Measurements from ENCODE around the gene INTS1. TPM values are rescaled to one million over a fixed set of nuclear protein-coding genes. Genes with fewer than 3 reads are reported as not detected.

INTS1 gene
- total and polyA plus RNA-seq, 2 experiments from 2014 or later: 30.0 to 57.3 TPM

- peaks cover 43% of the 10 kb centered on the region for H3K4me1 ChIP-seq (ENCODE audit: insufficient read depth)
- H3K9me2 ChIP-seq (replicated peaks; ENCODE audit: insufficient read depth): no peaks in the 10 kb centered on the region
- no peaks in the 10 kb centered on the region for H3K27me3 ChIP-seq
- no peak overlapping the region for H2AFZ ChIP-seq
- WGBS (ENCODE audit: low lambda C conversion rate, missing lambda C conversion rate): 42% methylated on average over 29 of the region's 30 CpGs
- peak overlapping the region; percentile 96 for H3K27ac ChIP-seq
- peak overlapping the region; percentile 72 for H3K4me2 ChIP-seq
- TF ChIP-seq CTCF (IDR thresholded peaks at IDR 0.05; ENCODE audit: poor library complexity) (no peak), EZH2 (IDR thresholded peaks at IDR 0.05; ENCODE audit: borderline replicate concordance) (no peak), EZH2phosphoT487 (IDR thresholded peaks at IDR 0.05; ENCODE audit: low read depth, severe bottlenecking, unreplicated experiment) (no peak)
- no peak overlapping the region for H3K4me3 ChIP-seq
- H3K9me3 ChIP-seq (ENCODE audit: low read depth): no peaks in the 10 kb centered on the region
- peaks cover 30% of the 10 kb centered on the region for H3K79me2 ChIP-seq
- no peaks in the 10 kb centered on the region for H3K36me3 ChIP-seq (replicated peaks; ENCODE audit: insufficient read depth, low read depth)
- H4K20me1 ChIP-seq (ENCODE audit: insufficient read depth, poor library complexity, severe bottlenecking): no peaks in the 10 kb centered on the region
- peak; percentile 43 for DNase-seq (ENCODE audit: low spot score)
Observed at GRCh38 chr7:1459920-1460820, 44.0 kb downstream of the INTS1 start.

- H3K27me3 ChIP-seq: no peaks in the 10 kb centered on the region
- peak; percentile 100 for DNase-seq (ENCODE audit: low spot score)
- no peaks in the 10 kb centered on the region for H3K36me3 ChIP-seq (replicated peaks; ENCODE audit: insufficient read depth, low read depth)
- H4K20me1 ChIP-seq (ENCODE audit: insufficient read depth, poor library complexity, severe bottlenecking): no peaks in the 10 kb centered on the region
- WGBS (ENCODE audit: low lambda C conversion rate, missing lambda C conversion rate): 0% methylated on average over 8 of the region's 35 CpGs
- H3K9me3 ChIP-seq (ENCODE audit: low read depth): no peaks in the 10 kb centered on the region
- H3K4me2 ChIP-seq: peak overlapping the region; percentile 97
- no peak overlapping the region for H2AFZ ChIP-seq
- H3K79me2 ChIP-seq: peaks cover 30% of the 10 kb centered on the region
- H3K27ac ChIP-seq: no peak overlapping the region
- no peak overlapping the region for H3K4me3 ChIP-seq
- TF ChIP-seq EZH2phosphoT487 (IDR thresholded peaks at IDR 0.05; ENCODE audit: low read depth, severe bottlenecking, unreplicated experiment) (no peak), CTCF (IDR thresholded peaks at IDR 0.05; ENCODE audit: poor library complexity) (no peak), EZH2 (IDR thresholded peaks at IDR 0.05; ENCODE audit: borderline replicate concordance) (no peak)
- peaks cover 46% of the 10 kb centered on the region for H3K4me1 ChIP-seq (ENCODE audit: insufficient read depth)
- H3K9me2 ChIP-seq (replicated peaks; ENCODE audit: insufficient read depth): no peaks in the 10 kb centered on the region
Observed at GRCh38 chr7:1459512-1459892, 44.7 kb downstream of the INTS1 start.

GRCh38 chr7:1458683-1459511, 45.3 kb downstream of the INTS1 start, which contains the start of gene MICALL2:
TSS of gene MICALL2 (minus strand) at chr7:1459470. CDS start at chr7:1459326, 144 bp downstream.
- H3K4me2 ChIP-seq: peak within 1 kb of the TSS; percentile 97
- no peaks in the 10 kb centered on the region for H3K9me3 ChIP-seq (ENCODE audit: low read depth)
- no peaks in the 10 kb centered on the region for H3K27me3 ChIP-seq
- peaks cover 46% of the 10 kb centered on the region for H3K4me1 ChIP-seq (ENCODE audit: insufficient read depth)
- H3K4me3 ChIP-seq: peak within 1 kb of the TSS; percentile 48
- H4K20me1 ChIP-seq (ENCODE audit: insufficient read depth, poor library complexity, severe bottlenecking): no peaks in the 10 kb centered on the region
- peak; percentile 90 for DNase-seq (ENCODE audit: low spot score)
- no peak for TF ChIP-seq EZH2 (IDR thresholded peaks at IDR 0.05; ENCODE audit: borderline replicate concordance)
- TF ChIP-seq CTCF (IDR thresholded peaks at IDR 0.05; ENCODE audit: poor library complexity): no peak
- peak within 1 kb of the TSS; percentile 96 for H3K27ac ChIP-seq
- H3K36me3 ChIP-seq (replicated peaks; ENCODE audit: insufficient read depth, low read depth): no peaks in the 10 kb centered on the region
- H3K9me2 ChIP-seq (replicated peaks; ENCODE audit: insufficient read depth): no peaks in the 10 kb centered on the region
- H3K79me2 ChIP-seq: peaks cover 32% of the 10 kb centered on the region
- WGBS (ENCODE audit: low lambda C conversion rate, missing lambda C conversion rate): 9% methylated on average over 39 of the region's 69 CpGs
- H2AFZ ChIP-seq: peak within 1 kb of the TSS; percentile 41

Measured in hepatocyte (in vitro differentiated cells).